ENCODE measurements around the gene PTPRM.

The PTPRM gene

GRCh38 chr18:7683753-7684152 lies 116.6 kb downstream of the PTPRM start:
- Histone ChIP-seq H3K27me3 (ENCODE audit: insufficient read depth, low read length, poor library complexity) (no peaks in the 10 kb centered on the region), H3K9ac (ENCODE audit: low read depth, low read length) (no peak overlapping the region), H3K9me3 (ENCODE audit: insufficient read depth, low read length, severe bottlenecking) (no peaks in the 10 kb centered on the region), H3K4me1 (ENCODE audit: insufficient read depth, low read length) (no peaks in the 10 kb centered on the region), H3K27ac (ENCODE audit: low read length) (no peak overlapping the region), H2AFZ (ENCODE audit: low read depth, low read length) (no peak overlapping the region; the same call in 1 of the 2 replicates), H4K20me1 (ENCODE audit: insufficient read depth, low read length) (no peaks in the 10 kb centered on the region), H3K4me3 (ENCODE audit: low read depth in 1 of 2, low read length in 2 of 2) (no peak overlapping the region), H3K36me3 (ENCODE audit: insufficient read depth, low read length) (no peaks in the 10 kb centered on the region), H3K4me2 (ENCODE audit: insufficient read depth, low read length) (no peak overlapping the region), H3K79me2 (ENCODE audit: insufficient read depth, low read length) (no peaks in the 10 kb centered on the region)
- no peak for DNase-seq
- TF ChIP-seq CTCF (IDR thresholded peaks at IDR 0.05; ENCODE audit: borderline replicate concordance, extremely low read depth, low read length, poor library complexity, severe bottlenecking) (no peak), EZH2 (IDR thresholded peaks at IDR 0.05; ENCODE audit: borderline replicate concordance, low read depth, low read length, severe bottlenecking) (no peak)
- ATAC-seq (ENCODE audit: insufficient read depth, low read depth) = no peak

DNA sequence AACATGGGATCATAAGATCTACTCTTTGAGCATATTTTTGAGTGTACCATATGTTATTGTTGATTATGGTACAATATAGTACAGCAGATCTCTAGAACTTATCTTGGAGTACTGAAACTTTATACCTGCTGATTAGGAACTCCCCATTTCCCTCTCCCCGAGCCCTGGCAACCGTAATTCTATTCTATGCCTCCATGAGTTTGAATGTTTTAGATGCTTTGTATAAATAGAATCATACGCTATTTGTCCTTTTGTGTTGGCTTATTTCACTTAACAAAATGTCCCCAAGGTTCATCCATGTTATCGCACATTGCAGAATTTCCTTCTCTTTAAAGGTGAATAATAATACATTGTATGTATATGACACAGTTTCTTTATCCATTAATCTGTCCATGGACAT lies 117.2 kb downstream of the PTPRM start:
- H3K36me3 ChIP-seq (ENCODE audit: insufficient read depth, low read length) = no peaks in the 10 kb centered on the region
- H3K27ac ChIP-seq (ENCODE audit: low read length) = no peak overlapping the region
- no peak for TF ChIP-seq EZH2 (IDR thresholded peaks at IDR 0.05; ENCODE audit: borderline replicate concordance, low read depth, low read length, severe bottlenecking)
- H3K79me2 ChIP-seq (ENCODE audit: insufficient read depth, low read length) = no peaks in the 10 kb centered on the region
- H2AFZ ChIP-seq (ENCODE audit: low read depth, low read length) = no peak overlapping the region
- ATAC-seq (ENCODE audit: insufficient read depth, low read depth) = no peak
- H4K20me1 ChIP-seq (ENCODE audit: insufficient read depth, low read length) = no peaks in the 10 kb centered on the region
- no peak overlapping the region for H3K4me2 ChIP-seq (ENCODE audit: insufficient read depth, low read length)
- H3K27me3 ChIP-seq (ENCODE audit: insufficient read depth, low read length, poor library complexity) = no peaks in the 10 kb centered on the region
- no peak for DNase-seq
- H3K9ac ChIP-seq (ENCODE audit: low read depth, low read length) = no peak overlapping the region
- H3K4me3 ChIP-seq (ENCODE audit: low read depth in 1 of 2, low read length in 2 of 2) = no peak overlapping the region
- H3K4me1 ChIP-seq (ENCODE audit: insufficient read depth, low read length) = no peaks in the 10 kb centered on the region
- H3K9me3 ChIP-seq (ENCODE audit: insufficient read depth, low read length, severe bottlenecking) = no peaks in the 10 kb centered on the region

GRCh38 chr18:7684966-7685365 lies 117.8 kb downstream of the PTPRM start:
- H3K27me3 ChIP-seq (ENCODE audit: insufficient read depth, low read length, poor library complexity) = no peaks in the 10 kb centered on the region
- DNase-seq (no peak), ATAC-seq (ENCODE audit: insufficient read depth, low read depth) (no peak)
- no peaks in the 10 kb centered on the region for H4K20me1 ChIP-seq (ENCODE audit: insufficient read depth, low read length)
- H3K9me3 ChIP-seq (ENCODE audit: insufficient read depth, low read length, severe bottlenecking) = no peaks in the 10 kb centered on the region
- no peak overlapping the region for H3K4me3 ChIP-seq (ENCODE audit: low read depth in 1 of 2, low read length in 2 of 2)
- H3K4me2 ChIP-seq (ENCODE audit: insufficient read depth, low read length) = no peak overlapping the region
- no peak overlapping the region for H3K27ac ChIP-seq (ENCODE audit: low read length)
- TF ChIP-seq CTCF (IDR thresholded peaks at IDR 0.05; ENCODE audit: borderline replicate concordance, extremely low read depth, low read length, poor library complexity, severe bottlenecking) (no peak), EZH2 (IDR thresholded peaks at IDR 0.05; ENCODE audit: borderline replicate concordance, low read depth, low read length, severe bottlenecking) (no peak)
- no peak overlapping the region for H2AFZ ChIP-seq (ENCODE audit: low read depth, low read length)
- no peaks in the 10 kb centered on the region for H3K79me2 ChIP-seq (ENCODE audit: insufficient read depth, low read length)
- no peak overlapping the region for H3K9ac ChIP-seq (ENCODE audit: low read depth, low read length)
- no peaks in the 10 kb centered on the region for H3K36me3 ChIP-seq (ENCODE audit: insufficient read depth, low read length)
- H3K4me1 ChIP-seq (ENCODE audit: insufficient read depth, low read length) = no peaks in the 10 kb centered on the region

- TF ChIP-seq CTCF (IDR thresholded peaks at IDR 0.05; ENCODE audit: borderline replicate concordance, extremely low read depth, low read length, poor library complexity, severe bottlenecking) (no peak), EZH2 (IDR thresholded peaks at IDR 0.05; ENCODE audit: borderline replicate concordance, low read depth, low read length, severe bottlenecking) (no peak)
- no peak for ATAC-seq (ENCODE audit: insufficient read depth, low read depth)
Measured at GRCh38 chr18:7686278-7686677, 119.2 kb downstream of the PTPRM start.

More at GRCh38 chr18:7686278-7686677, 119.2 kb downstream of the PTPRM start:
- H3K4me1 ChIP-seq (ENCODE audit: insufficient read depth, low read length) = no peaks in the 10 kb centered on the region
- H4K20me1 ChIP-seq (ENCODE audit: insufficient read depth, low read length) = no peaks in the 10 kb centered on the region
- H3K36me3 ChIP-seq (ENCODE audit: insufficient read depth, low read length) = no peaks in the 10 kb centered on the region
- no peaks in the 10 kb centered on the region for H3K9me3 ChIP-seq (ENCODE audit: insufficient read depth, low read length, severe bottlenecking)
- H3K27ac ChIP-seq (ENCODE audit: low read length) = no peak overlapping the region
- H3K4me2 ChIP-seq (ENCODE audit: insufficient read depth, low read length) = no peak overlapping the region
- no peaks in the 10 kb centered on the region for H3K79me2 ChIP-seq (ENCODE audit: insufficient read depth, low read length)
- DNase-seq = no peak
- H3K27me3 ChIP-seq (ENCODE audit: insufficient read depth, low read length, poor library complexity) = no peaks in the 10 kb centered on the region
- H3K9ac ChIP-seq (ENCODE audit: low read depth, low read length) = no peak overlapping the region
- H3K4me3 ChIP-seq (ENCODE audit: low read depth in 1 of 2, low read length in 2 of 2) = no peak overlapping the region
- H2AFZ ChIP-seq (ENCODE audit: low read depth, low read length) = no peak overlapping the region

Data from DND-41 (cell line).